Measurements from ENCODE around the gene HRK. TPM values are rescaled to one million over a fixed set of nuclear protein-coding genes. Genes with fewer than 3 reads are reported as not detected.
A peak's percentile ranks its signal among the peaks of the same experiment; 100 is the strongest.

The HRK gene
- total and polyA plus RNA-seq, 7 experiments from 2014 or later: 1.1 TPM; not detected in 6

- peaks cover 0 to 19% (median 5%) of the 10 kb centered on the region in 11 donors for H3K9me3 Mint-ChIP-seq
- intact Hi-C loops (cut with micrococcal nuclease): no loop called here
- H3K4me3 ChIP-seq (ENCODE audit: low read length): no peak overlapping the region
Observed at GRCh38 chr12:116878567-116879508, 2.4 kb downstream of the HRK start.

GRCh38 chr12:116876151-116876869 is 4.9 kb downstream of the HRK start:
- POLR2A ChIA-PET: no interaction called here
- no peak overlapping the region for H3K27ac Mint-ChIP-seq

More at GRCh38 chr12:116878567-116879508, 2.4 kb downstream of the HRK start:
- Mint-ChIP-seq H3K36me3 (peaks cover 0 to 7% (median 0%) of the 10 kb centered on the region in 5 donors), H3K4me1 (peaks cover 28 to 44% (median 40%) of the 10 kb centered on the region in 7 donors), H3K27ac (no peak overlapping the region), H3K27me3 (peaks cover 73 to 89% (median 83%) of the 10 kb centered on the region in 5 donors), H3K4me3 (peak overlapping the region; percentile 66 to 97 (median 80))
- H3K27ac ChIP-seq (ENCODE audit: low read depth, low read length): no peak overlapping the region
- POLR2A ChIA-PET: no interaction called here
- DNase-seq (no peak), ATAC-seq (no peak)
- no peaks in the 10 kb centered on the region for H3K36me3 ChIP-seq (ENCODE audit: control insufficient read depth in 2 of 3, insufficient read depth in 3 of 3, low read length in 3 of 3)
- H3K9me3 ChIP-seq (ENCODE audit: control insufficient read depth in 2 of 3, low read length in 3 of 3): no peaks in the 10 kb centered on the region
- CTCF ChIA-PET: no interaction called here
- peaks cover 7 to 31% of the 10 kb centered on the region in 2 donors for H3K4me1 ChIP-seq (ENCODE audit: control insufficient read depth in 2 of 2, insufficient read depth in 2 of 2, low read length in 2 of 2)
- peaks cover 0 to 14% of the 10 kb centered on the region in 2 donors for H3K27me3 ChIP-seq (ENCODE audit: control insufficient read depth in 2 of 2, insufficient read depth in 2 of 2, low read length in 2 of 2)

GRCh38 chr12:116874324-116874995 is 6.8 kb downstream of the HRK start:
- no peak overlapping the region for H3K27ac Mint-ChIP-seq
- DNase-seq: no peak
- intact Hi-C loops (cut with micrococcal nuclease): no loop called here
- H3K4me1 Mint-ChIP-seq: peaks cover 11 to 22% (median 19%) of the 10 kb centered on the region in 7 donors
- H3K27me3 Mint-ChIP-seq: peaks cover 48 to 65% (median 64%) of the 10 kb centered on the region in 5 donors
- no peak overlapping the region for H3K4me3 ChIP-seq (ENCODE audit: low read length)
- no peaks in the 10 kb centered on the region for H3K9me3 ChIP-seq (ENCODE audit: control insufficient read depth in 2 of 3, low read length in 3 of 3)
- ChIA-PET CTCF (no interaction called here), POLR2A (no interaction called here)
- no peak for ATAC-seq
- H3K4me3 Mint-ChIP-seq: no peak overlapping the region
- H3K4me1 ChIP-seq (ENCODE audit: control insufficient read depth in 2 of 2, insufficient read depth in 2 of 2, low read length in 2 of 2): peaks cover 4 to 13% of the 10 kb centered on the region in 2 donors
- H3K27ac ChIP-seq (ENCODE audit: low read depth, low read length): no peak overlapping the region
- peaks cover 0 to 6% of the 10 kb centered on the region in 2 donors for H3K27me3 ChIP-seq (ENCODE audit: control insufficient read depth in 2 of 2, insufficient read depth in 2 of 2, low read length in 2 of 2)
- H3K9me3 Mint-ChIP-seq: peaks cover 0 to 23% (median 6%) of the 10 kb centered on the region in 11 donors
- no peaks in the 10 kb centered on the region for H3K36me3 ChIP-seq (ENCODE audit: control insufficient read depth in 2 of 3, insufficient read depth in 3 of 3, low read length in 3 of 3)
- H3K36me3 Mint-ChIP-seq: peaks cover 0 to 7% (median 0%) of the 10 kb centered on the region in 5 donors

More at GRCh38 chr12:116876151-116876869, 4.9 kb downstream of the HRK start:
- Histone ChIP-seq H3K9me3 (ENCODE audit: control insufficient read depth in 2 of 3, low read length in 3 of 3) (no peaks in the 10 kb centered on the region), H3K27me3 (ENCODE audit: control insufficient read depth in 2 of 2, insufficient read depth in 2 of 2, low read length in 2 of 2) (peaks cover 0 to 6% of the 10 kb centered on the region in 2 donors), H3K27ac (ENCODE audit: low read depth, low read length) (no peak overlapping the region), H3K36me3 (ENCODE audit: control insufficient read depth in 2 of 3, insufficient read depth in 3 of 3, low read length in 3 of 3) (no peaks in the 10 kb centered on the region), H3K4me3 (ENCODE audit: low read length) (no peak overlapping the region), H3K4me1 (ENCODE audit: control insufficient read depth in 2 of 2, insufficient read depth in 2 of 2, low read length in 2 of 2) (peaks cover 7 to 21% of the 10 kb centered on the region in 2 donors)
- no peak for ATAC-seq
- Mint-ChIP-seq H3K9me3 (peaks cover 0 to 23% (median 6%) of the 10 kb centered on the region in 11 donors), H3K27me3 (peaks cover 62 to 79% (median 74%) of the 10 kb centered on the region in 5 donors), H3K4me3 (no peak overlapping the region), H3K4me1 (peaks cover 21 to 34% (median 32%) of the 10 kb centered on the region in 7 donors), H3K36me3 (peaks cover 0 to 7% (median 0%) of the 10 kb centered on the region in 5 donors)
- no peak for DNase-seq
- intact Hi-C loops (cut with micrococcal nuclease): no loop called here
- CTCF ChIA-PET: no interaction called here

- H3K27ac Mint-ChIP-seq: no peak overlapping the region
- ChIA-PET POLR2A (no interaction called here), CTCF (no interaction called here)
- Histone ChIP-seq H3K27me3 (ENCODE audit: control insufficient read depth in 2 of 2, insufficient read depth in 2 of 2, low read length in 2 of 2) (no peaks in the 10 kb centered on the region), H3K4me3 (ENCODE audit: low read length) (no peak overlapping the region), H3K27ac (ENCODE audit: low read depth, low read length) (no peak overlapping the region), H3K9me3 (ENCODE audit: control insufficient read depth in 2 of 3, low read length in 3 of 3) (no peaks in the 10 kb centered on the region), H3K4me1 (ENCODE audit: control insufficient read depth in 2 of 2, insufficient read depth in 2 of 2, low read length in 2 of 2) (no peaks in the 10 kb centered on the region), H3K36me3 (ENCODE audit: control insufficient read depth in 2 of 3, insufficient read depth in 3 of 3, low read length in 3 of 3) (no peaks in the 10 kb centered on the region)
- H3K36me3 Mint-ChIP-seq: peaks cover 0 to 7% (median 0%) of the 10 kb centered on the region in 5 donors
- peaks cover 0 to 18% (median 5%) of the 10 kb centered on the region in 11 donors for H3K9me3 Mint-ChIP-seq
- no peak for ATAC-seq
- no peak for DNase-seq
- intact Hi-C loops (cut with micrococcal nuclease): no loop called here
- peaks cover 18 to 29% (median 27%) of the 10 kb centered on the region in 5 donors for H3K27me3 Mint-ChIP-seq
- H3K4me1 Mint-ChIP-seq: peaks cover 0 to 12% (median 8%) of the 10 kb centered on the region in 7 donors
- H3K4me3 Mint-ChIP-seq: no peak overlapping the region
Observed at GRCh38 chr12:116870306-116870705, 10.9 kb downstream of the HRK start.

- Mint-ChIP-seq H3K4me3 (no peak overlapping the region), H3K9me3 (no peaks in the 10 kb centered on the region), H3K36me3 (no peaks in the 10 kb centered on the region), H3K27me3 (peaks cover 4 to 16% (median 8%) of the 10 kb centered on the region in 5 donors), H3K4me1 (peaks cover 0 to 1% (median 0%) of the 10 kb centered on the region in 7 donors), H3K27ac (no peak overlapping the region)
- Histone ChIP-seq H3K9me3 (ENCODE audit: control insufficient read depth in 2 of 3, low read length in 3 of 3) (no peaks in the 10 kb centered on the region), H3K4me3 (ENCODE audit: low read length) (no peak overlapping the region), H3K27me3 (ENCODE audit: control insufficient read depth in 2 of 2, insufficient read depth in 2 of 2, low read length in 2 of 2) (no peaks in the 10 kb centered on the region), H3K4me1 (ENCODE audit: control insufficient read depth in 2 of 2, insufficient read depth in 2 of 2, low read length in 2 of 2) (no peaks in the 10 kb centered on the region), H3K27ac (ENCODE audit: low read depth, low read length) (no peak overlapping the region), H3K36me3 (ENCODE audit: control insufficient read depth in 2 of 3, insufficient read depth in 3 of 3, low read length in 3 of 3) (no peaks in the 10 kb centered on the region)
- intact Hi-C loops (cut with micrococcal nuclease): no loop called here
- DNase-seq (no peak), ATAC-seq (no peak)
- ChIA-PET POLR2A (no interaction called here), CTCF (no interaction called here)
Observed at GRCh38 chr12:116867523-116867922, 13.7 kb downstream of the HRK start.

- H3K36me3 ChIP-seq (ENCODE audit: control insufficient read depth in 2 of 3, insufficient read depth in 3 of 3, low read length in 3 of 3): no peaks in the 10 kb centered on the region
- Mint-ChIP-seq H3K27ac (no peak overlapping the region), H3K4me3 (no peak overlapping the region), H3K4me1 (peaks cover 4 to 14% (median 8%) of the 10 kb centered on the region in 7 donors), H3K27me3 (peaks cover 5 to 20% (median 14%) of the 10 kb centered on the region in 5 donors), H3K36me3 (peaks cover 0 to 4% (median 0%) of the 10 kb centered on the region in 5 donors), H3K9me3 (peaks cover 0 to 4% (median 0%) of the 10 kb centered on the region in 11 donors)
- no peak overlapping the region for H3K27ac ChIP-seq (ENCODE audit: low read depth, low read length)
- ChIA-PET CTCF (interaction anchor here (0.6 kb wide), 1 partner anchor 20 kb away, joined by 3 read pairs; no protein-coding TSS in a partner anchor), POLR2A (no interaction called here)
- no peaks in the 10 kb centered on the region for H3K9me3 ChIP-seq (ENCODE audit: control insufficient read depth in 2 of 3, low read length in 3 of 3)
- ATAC-seq: no peak
- H3K4me3 ChIP-seq (ENCODE audit: low read length): no peak overlapping the region
- no peak for DNase-seq
- no peaks in the 10 kb centered on the region for H3K27me3 ChIP-seq (ENCODE audit: control insufficient read depth in 2 of 2, insufficient read depth in 2 of 2, low read length in 2 of 2)
- intact Hi-C loops (cut with micrococcal nuclease): no loop called here
- no peaks in the 10 kb centered on the region for H3K4me1 ChIP-seq (ENCODE audit: control insufficient read depth in 2 of 2, insufficient read depth in 2 of 2, low read length in 2 of 2)
Observed at GRCh38 chr12:116864371-116865160, 16.7 kb downstream of the HRK start.

Data from naive thymus-derived CD4-positive, alpha-beta T cell (primary cell).